ENCODE data around the gene DOCK11.

Gene DOCK11

DNA sequence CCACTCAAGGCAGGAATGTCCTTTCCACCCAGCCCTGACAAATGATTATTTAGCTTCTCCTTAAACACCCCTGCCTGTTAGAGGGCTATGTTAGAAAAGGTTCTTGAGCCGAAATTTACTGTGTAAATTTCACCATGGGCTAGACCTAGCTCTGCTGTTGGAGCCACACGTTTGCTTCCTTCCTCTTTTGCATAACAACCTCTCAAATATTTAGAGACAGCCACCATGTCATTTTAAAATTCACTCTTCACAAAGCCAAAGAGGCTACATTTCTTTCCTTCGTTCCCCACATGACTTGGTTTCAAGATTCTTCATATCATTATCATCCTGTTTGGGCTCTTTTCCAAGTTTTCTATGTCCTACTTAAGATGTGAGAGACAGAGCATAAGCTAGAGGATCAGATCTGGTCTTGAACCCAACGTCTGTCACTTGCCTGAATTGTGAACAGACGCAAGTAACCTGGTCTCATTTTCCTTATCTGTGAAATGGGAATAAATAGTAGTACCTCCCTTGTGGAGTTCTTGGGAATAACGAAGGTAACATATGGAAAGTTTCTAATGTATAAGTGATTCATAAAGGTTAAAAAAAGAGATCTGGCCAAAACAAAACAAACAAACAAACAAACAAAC, 6.7 kb downstream of the DOCK11 start:
- DNase-seq: no peak

GRCh38 chrX:118503260-118504041, 7.8 kb downstream of the DOCK11 start:
- no peak for DNase-seq

GRCh38 chrX:118504581-118504980, 9.0 kb downstream of the DOCK11 start:
- DNase-seq: no peak

GRCh38 chrX:118506805-118507480, 11.3 kb downstream of the DOCK11 start:
- DNase-seq: no peak

- no peak for DNase-seq
Measured at GRCh38 chrX:118507766-118508165, 12.2 kb downstream of the DOCK11 start.

DNA sequence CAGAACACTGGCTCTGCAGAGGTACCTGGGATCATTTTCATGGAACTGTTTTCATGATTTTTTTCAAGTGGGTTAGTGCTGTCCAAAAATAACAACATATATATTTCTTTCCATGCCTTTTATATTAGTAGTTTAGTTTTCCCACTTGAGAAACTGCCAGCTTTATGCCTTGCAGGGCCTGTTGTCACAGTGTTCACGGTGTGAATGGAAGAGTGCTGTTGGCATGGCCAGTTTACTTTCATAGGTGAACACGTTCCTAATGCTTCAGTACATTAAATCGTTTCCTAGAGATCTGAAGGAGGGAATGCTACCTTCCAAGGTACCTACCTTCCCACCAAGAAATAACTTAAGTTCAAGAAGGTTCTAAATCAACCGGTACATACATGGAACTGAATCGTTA, 12.6 kb downstream of the DOCK11 start:
- no peak for DNase-seq

GRCh38 chrX:118508635-118509034, 13.0 kb downstream of the DOCK11 start:
- DNase-seq: no peak

- DNase-seq: no peak
Measured at GRCh38 chrX:118510111-118510510, 14.5 kb downstream of the DOCK11 start.

DNA sequence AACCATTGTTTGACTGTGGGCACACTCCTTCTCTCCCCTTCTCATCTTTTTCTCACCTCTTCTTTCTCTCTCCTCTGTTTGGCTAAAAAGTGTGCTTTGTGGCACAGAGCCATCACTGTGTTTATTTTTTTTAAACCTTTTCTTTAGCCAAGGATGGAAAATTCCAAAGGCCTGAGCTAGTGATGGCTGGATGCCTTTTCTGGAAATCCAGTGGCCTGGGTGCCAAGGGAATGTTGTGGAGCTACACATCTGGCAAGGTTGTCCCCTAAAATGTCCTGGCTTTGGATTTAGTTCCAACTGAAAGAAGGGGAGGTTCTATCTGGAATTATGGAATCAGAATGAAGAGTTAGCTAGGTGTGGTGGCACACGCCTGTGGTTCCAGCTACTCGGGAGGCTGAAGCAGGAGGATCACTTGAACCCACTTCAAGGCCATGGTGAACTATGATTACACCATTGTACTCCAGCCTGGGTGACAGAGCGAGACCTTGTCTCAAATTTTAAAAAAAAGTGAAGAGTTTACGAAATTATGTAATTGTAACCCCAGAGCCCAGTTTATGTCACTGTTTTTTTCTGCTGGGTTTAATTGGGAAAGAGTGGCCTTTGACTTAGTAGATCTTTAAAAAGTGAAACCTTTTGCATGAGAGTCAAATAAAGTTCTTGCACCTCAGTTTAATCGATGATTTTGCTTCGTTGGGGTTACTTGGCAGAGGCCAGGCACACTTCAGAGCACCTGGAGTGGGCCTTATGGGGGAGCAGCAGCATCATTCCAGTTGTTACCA, 17.7 kb downstream of the DOCK11 start:
- DNase-seq: no peak

DNA sequence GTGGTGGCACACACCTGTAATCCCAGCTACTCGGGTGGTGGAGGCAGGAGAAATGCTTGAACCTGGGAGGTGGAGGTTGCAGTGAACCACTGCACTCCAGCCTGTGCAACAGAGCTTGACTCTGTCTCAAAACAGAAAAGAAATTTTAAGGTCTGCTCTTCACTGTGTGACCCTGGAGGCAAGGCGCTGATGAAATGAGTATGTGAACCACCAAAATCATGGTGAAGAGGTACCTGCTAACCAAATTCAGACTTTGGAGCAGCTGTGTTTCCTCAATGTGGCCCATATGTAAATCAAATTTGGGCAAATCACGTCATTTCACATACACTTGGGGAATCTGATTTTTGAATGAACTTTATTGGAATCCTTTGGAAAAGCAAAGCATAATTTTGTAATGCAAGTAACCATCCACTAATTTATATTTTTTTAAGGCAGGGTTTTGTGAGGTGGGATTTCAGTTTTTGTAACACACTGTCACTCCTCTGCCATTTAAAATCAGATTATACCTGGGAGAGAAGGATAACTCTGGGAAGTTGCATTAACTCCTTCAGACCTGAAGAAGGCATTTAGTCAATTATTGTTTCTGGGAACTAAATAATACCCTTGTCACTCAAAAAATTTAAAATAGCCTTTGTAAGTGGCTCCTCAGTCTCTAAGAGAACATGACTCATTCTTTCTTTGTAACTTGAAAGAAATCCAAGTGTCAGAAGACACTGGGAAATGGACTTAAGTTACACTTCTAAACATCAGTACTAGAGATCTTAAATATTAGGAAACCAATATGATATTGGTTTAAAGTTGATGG, 24.0 kb downstream of the DOCK11 start:
- no peak for DNase-seq

- no peak for DNase-seq
Measured at GRCh38 chrX:118520216-118521206, 24.9 kb downstream of the DOCK11 start.

DNA sequence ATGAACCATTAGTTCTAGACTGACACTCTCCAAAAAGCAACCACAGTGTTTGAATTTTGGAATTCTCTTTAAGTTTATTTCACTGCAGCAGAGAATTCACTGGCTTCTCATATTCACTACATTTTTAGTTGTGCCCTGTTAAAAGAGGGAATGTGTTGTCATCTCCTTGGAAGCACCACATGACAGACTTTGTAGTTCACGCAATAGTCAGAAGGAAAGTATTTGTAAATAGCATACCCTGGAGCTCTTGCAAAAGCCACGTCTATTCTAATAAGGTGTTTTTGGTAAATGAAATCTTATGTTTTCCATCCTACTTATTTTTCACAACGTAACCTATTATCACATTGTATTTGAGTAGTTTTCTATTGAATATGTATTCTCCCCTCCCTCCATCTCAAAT, 25.8 kb downstream of the DOCK11 start:
- no peak for DNase-seq

- DNase-seq: no peak
Measured at GRCh38 chrX:118522230-118522926, 26.8 kb downstream of the DOCK11 start.

DNA sequence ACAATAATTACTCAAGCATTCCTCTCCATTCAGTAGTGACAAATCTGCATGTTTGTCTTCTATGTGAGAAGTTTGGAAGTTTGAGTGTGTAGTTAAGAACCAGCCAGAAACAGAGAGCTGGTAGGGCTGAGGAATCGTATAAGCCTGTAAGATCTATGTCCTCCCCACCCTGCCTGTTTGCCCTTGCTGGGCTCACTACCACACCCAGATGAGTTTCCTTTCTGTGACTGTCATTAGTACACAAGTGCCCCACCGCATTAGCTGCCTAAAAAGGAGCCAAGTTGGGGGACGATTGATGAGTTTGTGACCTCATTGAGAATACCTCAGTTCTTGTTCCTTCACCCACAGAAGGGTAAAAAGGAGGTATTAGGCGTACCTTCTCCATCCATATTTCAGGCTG, 28.3 kb downstream of the DOCK11 start:
- no peak for DNase-seq

GRCh38 chrX:118524344-118524743, 28.7 kb downstream of the DOCK11 start:
- DNase-seq: no peak

GRCh38 chrX:118525174-118525730, 29.6 kb downstream of the DOCK11 start:
- no peak for DNase-seq

GRCh38 chrX:118526149-118526548, 30.5 kb downstream of the DOCK11 start:
- no peak for DNase-seq

DNA sequence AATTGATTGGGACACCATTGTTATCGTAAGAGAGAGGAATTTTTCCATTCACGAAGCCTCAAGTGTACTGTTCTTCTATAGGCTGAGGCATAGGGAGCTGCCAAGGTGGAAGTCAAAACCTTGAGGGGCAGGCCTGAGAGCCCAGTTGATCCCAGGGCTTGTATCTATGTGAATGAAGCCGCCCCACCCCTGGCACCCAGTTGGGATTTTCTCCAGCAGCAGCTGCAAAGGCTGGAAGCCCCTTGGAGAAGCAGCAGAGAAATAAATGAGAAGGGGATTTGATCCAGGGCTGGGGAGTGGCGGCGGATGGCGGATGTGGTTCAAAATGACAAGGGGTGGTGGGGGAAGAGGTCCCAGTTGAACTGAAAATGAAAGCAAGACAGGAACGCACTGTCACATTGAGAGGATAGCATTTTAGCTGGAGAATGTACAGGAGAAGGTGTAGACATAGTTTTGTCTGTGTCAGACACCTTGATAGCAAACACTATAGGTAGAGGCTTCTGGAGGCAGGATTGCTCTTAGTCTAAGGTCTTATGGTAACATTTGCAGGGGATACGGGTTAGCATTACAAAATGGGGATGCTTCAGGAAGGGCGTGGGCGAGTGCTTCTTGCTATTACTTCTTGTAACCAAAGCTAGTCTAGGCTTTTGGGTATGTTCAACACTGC, 32.6 kb downstream of the DOCK11 start:
- DNase-seq: no peak

GRCh38 chrX:118530219-118530911, 34.8 kb downstream of the DOCK11 start:
- DNase-seq: no peak

All from NCI-H2171 treated with DMSO at 0.1 percent for 48 hours (cell line).